COLO668 (cell line): ENCODE measurements around the gene SLC1A1.
A peak's percentile ranks its signal among the peaks of the same experiment; 100 is the strongest.
"Not testable (repeated sequence)": the region's sequence is repeated elsewhere in the genome, so short reads cannot be mapped to it uniquely, and the experiment has no call there.

Experiments
- DNase-seq: peaks from one replicate; lab custom pipeline; 2025; ENCODE audit not compliant: unreplicated experiment; lab: John Stamatoyannopoulos, UW

Gene SLC1A1

DNA sequence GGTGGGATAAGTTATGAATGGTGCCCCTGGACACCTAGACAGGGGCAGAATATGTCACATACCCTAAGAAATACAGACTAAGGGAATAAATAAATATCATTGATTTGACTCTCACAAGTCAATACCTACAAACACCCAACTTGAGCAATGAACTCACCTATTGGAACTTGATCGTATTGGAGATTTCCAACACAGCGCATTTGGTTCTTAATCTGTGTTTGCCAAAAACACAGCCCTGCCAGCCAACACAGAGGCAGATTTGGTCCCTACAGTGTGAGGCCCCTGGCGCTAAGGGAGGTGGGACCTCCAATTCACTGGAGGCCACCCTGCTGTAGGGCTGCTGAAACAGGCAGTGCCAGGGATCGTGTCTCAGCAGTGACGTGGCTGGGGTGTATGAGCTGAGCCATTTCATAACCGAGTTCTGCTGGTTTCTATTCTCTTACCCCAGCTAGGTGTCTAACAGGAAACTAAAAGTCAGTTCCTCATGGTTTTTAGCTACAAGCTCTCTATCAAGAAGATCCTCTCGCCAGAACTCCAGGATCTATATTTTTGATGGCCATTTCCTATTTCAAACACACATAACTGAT is 84.5 kb downstream of the SLC1A1 start:
- no peak for DNase-seq

DNA sequence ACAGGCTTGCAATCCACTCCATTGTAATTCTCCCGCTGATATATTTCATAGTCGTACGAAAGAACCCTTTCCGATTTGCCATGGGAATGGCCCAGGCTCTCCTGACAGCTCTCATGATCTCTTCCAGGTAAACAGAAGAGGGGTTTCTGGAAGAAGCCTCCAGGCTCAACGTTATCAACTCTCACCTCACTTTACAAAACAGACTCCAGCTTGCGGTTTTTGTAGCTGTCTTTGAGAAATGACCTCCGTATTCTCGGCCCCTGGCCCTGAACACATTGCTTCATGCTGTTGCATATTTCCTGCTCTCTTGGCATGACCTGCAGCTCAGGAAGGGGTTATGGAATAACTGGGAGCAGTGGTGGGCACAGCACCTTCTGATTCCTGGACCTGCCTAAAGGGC is 85.7 kb downstream of the SLC1A1 start:
- DNase-seq = no peak

DNA sequence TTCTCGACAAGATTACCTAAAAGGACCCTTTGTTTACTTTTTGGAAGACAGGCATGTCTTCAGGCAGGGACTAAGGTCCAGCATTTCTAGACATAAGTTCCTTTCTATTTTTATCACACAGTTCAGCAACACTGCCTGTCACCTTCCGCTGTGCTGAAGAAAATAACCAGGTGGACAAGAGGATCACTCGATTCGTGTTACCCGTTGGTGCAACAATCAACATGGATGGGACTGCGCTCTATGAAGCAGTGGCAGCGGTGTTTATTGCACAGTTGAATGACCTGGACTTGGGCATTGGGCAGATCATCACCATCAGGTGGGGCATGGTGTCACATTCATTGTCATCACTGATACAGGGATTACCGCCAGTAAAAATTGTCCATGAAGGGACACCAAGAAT is 86.2 kb downstream of the SLC1A1 start:
- no peak for DNase-seq

DNA sequence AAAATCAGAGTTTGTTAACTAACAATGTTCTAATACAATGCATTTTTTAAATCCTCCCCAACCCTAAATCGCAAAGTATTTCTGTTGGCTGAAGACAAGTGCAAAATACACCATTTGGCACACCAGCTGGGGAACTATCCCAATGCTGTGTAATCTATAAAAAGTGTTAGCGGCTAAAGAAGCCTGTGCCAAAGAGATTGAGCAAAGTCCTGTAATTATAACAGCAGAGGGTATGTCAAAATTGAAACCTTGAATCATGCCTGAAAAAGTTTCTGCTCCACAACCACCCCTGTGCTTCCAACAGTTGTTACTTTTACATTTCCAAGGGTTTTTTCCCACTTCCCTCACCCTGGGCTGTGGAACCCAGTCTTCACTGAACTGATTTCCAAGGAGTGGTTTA is 88.7 kb downstream of the SLC1A1 start:
- DNase-seq = no peak

DNA sequence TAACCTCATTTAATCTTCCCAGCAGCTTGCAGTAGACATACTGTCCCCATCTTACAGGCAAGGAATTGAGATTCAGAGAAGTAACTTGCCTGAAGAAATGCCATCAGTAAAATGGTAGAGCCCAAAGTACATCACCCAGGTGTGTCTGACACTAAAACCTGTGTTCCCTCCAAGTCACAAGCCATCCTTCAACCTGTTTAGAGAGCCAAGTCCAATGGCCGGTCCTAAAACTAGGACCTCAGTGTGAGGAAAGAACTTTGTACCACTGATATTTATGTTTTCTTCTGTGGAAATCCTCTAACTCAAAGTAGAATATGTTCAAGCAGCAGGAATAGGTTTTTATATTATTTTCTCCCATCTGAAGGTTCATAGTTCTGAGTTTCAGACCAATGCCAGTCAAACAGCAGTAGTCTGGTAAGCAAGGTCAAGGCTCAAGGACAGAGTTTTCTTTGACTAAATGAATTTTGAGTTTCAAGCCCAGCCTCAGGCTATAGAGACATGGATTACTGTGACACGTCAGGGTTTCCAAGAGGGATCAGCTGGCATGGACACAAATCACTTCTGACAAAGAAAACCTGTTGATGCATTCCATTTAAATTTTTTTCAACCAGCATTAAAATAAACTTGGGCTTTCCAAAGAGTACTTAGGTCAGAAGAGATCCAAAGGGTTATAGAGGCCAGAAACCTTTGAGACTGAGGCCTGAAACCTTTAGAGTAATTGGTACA is 90.9 kb downstream of the SLC1A1 start:
- DNase-seq = no peak

DNA sequence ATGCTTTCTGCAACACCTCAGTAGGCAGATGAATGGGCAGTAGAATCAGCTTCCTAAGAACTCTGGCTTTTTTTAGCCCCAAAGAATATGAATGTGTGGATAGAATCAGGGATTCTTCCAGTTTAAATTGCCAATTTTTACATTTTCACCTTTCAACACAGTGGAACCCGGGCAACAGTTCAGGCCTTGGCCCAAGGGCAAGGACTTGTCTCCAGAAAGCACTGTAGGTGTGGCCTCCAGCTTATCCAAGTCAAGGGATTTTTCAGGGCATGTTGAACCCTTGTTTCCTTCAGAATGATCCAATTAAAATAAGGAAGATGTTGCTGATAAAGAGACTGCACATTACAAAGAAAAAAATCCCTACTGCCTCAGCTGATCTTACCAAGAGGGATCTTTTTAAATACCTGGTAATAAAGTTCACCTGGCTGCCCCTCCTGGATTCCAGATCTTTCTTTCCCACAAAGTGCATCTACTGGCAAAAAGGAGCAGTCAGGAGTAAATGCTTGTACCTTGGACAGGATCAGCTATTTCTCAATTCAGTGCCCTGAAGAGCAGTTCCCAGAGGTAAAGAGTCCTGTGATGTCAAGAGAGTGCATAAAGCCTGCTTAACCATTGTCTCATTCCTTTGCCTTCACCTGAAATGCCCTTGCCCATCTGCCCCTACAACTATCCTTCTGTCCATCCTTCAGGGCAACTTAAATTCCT is 91.7 kb downstream of the SLC1A1 start:
- no peak for DNase-seq

DNA sequence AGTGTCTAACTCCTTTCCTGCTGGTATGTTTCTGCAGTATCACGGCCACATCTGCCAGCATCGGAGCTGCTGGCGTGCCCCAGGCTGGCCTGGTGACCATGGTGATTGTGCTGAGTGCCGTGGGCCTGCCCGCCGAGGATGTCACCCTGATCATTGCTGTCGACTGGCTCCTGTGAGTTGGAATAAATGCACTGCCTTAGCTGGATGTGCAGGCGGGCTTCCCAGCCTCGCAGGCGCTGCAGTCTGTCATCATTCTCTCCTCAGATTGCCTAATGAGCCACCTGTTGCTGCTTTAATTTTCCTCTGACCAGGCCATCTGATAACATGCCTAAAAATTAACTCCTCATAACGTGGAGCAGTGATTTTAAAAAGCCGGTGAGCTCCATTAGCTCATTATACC is 92.7 kb downstream of the SLC1A1 start:
- no peak for DNase-seq

DNA sequence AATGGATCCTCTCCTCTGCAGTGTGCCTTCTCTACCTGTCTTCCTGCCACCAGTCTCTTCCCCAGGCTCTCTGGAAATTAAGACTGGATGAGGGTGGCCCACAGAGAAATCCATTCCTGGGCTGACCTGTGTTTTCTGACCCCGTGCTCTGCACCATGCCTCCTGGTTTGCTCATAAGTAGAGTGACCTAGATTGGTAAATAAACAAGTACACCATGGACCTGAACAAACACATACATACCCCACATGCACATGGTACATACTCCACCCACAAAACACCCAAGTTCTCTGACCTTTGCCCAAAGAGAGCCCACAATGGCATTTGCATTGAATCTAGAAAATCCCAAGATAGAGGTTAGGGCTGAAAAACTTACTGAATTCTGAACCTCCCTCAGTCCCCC is 94.4 kb downstream of the SLC1A1 start:
- no peak for DNase-seq

DNA sequence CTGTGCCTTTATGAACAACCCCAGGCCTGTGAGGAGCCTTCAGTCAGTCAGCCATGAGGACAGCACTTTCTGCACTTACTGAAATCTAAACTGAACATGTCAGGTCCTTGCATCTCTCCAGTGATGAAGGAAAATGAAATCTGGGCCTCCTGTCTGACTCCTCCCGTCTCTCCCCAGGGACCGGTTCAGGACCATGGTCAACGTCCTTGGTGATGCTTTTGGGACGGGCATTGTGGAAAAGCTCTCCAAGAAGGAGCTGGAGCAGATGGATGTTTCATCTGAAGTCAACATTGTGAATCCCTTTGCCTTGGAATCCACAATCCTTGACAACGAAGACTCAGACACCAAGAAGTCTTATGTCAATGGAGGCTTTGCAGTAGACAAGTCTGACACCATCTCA is 94.9 kb downstream of the SLC1A1 start:
- no peak for DNase-seq

DNA sequence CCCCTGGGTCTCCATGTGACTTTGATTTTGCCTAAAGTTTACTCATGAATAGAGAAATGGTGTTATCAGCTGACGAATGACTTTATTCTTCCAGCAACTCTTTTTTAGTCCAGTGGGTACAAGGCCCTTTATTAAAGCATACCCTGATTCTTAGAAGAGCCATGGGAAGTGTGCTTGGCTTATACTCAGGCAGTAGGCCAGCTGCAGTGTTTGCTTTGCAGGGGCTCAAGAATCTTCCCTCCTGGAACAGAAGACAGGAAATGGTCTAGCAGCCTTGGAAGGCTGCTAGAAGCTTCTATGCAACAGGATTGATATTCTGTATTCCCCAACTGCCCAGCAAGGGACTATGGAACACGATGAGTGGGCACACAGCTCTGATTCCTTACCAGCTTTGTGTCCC is 98.5 kb downstream of the SLC1A1 start:
- DNase-seq = no peak

DNA sequence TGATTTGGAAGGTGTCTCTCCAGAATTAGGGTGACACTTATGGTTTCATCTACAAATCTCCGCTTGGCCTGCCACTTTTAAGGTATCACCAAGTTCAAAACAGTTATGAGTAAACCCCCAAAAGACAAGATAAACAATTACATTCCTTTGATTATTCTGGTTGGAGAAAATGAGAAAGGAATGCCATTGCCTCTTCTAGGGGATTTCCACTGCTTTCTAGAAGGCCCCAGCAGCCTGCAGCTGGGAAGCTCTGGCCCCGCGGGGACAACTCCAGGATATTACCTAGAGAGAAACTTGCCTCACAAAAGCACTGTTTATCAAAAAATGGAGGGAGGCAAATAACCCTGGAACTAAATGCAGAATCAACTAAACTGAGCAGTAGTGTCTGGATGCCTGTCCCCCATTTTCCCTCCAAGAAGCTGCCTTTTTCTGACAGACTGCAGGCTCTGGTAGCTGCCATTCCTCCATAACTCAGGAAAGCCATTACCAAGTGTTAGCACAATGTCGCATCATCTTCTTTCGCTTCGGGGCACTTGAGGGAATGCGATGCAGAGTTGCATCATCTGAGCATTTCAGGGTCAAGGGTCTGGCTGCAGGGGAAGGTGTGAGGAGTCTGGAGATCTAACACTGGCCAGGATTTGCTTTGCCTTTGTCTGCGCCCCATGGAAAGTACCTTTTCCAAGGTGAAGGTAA is 100.3 kb downstream of the SLC1A1 start:
- no peak for DNase-seq

DNA sequence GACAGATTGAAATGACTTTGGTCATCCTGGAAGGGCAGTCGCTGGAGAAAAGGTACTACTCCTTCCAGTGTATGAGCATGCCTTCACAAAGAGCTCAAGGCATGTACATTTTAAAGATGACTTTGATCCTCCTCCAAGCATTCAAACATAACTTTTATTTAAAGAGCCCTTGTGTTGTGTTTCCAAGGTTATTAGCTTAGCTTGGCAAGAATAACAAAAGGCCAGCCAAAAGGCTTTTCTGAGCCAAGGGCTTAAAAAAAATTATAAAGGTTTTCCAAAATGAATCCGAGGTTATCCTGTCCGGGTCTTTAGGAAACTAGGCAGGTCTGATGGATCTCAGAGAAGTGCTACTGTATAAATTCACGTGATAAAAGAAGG is 100.8 kb downstream of the SLC1A1 start:
- no peak for DNase-seq

DNA sequence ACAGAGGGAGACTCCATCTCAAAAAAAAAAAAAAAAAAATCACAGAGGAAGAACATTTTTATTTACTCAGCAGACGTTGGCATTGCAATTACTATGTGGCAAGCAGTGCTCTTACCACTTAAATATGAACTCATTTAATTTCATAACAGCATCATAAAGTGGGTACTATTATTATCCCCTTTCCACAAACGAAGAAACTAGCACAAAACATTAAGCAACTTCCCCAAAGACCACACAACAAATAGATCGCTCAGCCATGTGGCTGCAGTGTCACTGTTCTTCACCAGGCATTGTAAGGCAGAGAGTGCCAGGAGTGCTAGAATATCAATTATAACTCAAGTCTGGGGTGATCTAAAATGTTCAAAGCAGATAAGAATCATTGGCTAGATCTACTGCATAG is 102.0 kb downstream of the SLC1A1 start:
- DNase-seq = no peak

DNA sequence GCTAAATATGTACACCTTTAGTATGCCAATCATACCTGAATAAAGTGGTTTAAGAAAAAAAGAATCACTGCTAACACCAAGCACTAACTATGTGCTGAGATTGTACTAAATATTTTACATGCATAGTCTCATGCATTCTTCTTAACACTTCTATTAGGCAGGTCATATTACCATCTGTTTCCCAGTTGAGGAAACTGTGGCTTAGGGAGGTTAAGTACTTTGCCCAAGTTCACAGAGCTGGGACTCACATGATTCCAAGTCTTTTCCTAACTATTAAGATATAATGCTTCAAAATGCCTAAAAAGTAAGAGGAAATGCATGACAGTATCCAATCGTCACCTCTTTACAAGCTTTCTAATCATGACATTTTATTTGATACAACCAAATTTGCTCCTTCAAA is 102.6 kb downstream of the SLC1A1 start:
- DNase-seq = no peak

DNA sequence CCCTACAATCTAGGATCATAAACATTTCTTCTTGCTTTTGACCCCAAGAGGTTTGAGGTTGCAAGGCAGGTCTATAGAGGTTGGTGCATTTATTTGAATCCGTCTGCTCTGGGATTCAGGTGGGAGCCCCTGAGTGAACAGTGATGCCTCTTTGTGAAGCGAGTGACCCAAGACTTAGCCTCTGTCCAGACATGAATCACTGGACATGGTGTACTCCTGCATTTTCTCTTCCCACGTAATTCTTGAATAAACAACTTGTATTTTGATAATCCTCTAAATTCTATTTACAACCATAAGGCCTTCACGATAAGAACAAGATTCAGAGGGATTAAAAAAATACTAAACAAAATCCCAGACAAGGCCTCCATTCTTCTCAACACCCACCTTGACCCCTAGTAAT is 104.3 kb downstream of the SLC1A1 start:
- DNase-seq = no peak

DNA sequence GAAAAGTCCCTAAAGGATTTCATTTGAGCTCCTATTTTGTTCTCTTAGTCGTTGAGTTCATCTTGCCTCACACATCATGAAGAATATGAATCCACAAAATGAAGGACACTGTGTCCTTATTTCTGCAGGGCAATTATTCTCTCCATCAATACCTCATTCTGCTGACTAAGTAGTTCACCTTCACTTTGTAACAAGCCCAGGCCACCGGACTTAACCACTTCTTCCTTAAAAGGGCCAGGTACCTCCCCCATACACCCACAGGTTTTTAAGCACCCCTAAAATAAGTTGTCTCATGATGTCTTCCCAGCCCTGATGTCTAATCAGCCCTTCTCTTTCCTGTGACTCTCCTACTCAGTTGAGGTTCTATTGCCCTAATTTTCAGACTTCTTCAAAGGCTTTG is 104.7 kb downstream of the SLC1A1 start:
- DNase-seq = no peak

DNA sequence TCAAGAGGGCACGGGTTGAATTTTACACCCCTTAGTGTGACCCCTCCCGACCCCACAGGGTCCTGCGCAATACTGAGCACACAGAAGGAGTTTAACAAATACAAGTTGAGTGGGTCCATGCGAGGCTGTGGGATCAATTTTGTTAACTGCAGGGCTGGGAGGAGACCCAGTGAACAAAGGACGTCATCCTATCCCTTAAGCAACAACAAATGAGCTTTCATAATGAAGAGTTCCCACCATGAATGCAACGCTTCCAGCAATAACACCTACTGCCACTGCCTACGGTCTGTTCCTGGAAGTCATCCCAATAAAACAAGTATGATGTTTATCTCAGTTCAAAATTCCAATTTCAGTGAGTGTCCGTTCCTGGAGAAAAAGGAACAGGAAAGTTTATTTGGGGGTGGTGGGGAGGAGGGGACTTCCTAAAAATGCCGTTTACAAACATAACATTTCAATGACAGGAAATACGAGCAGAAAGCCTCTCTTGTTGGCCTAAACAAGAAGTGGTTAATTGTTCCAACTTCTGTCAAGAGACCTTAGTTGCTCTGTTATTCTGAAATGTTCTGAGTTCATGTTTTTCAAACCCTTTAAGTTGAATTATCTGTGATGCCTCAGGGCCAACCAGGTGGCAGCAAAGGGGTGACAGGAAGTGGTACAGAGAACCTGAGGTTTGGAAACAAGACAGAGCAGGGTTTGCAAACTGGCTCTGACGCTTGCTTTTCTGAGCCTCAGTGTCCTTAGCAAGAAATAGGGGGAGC is 106.1 kb downstream of the SLC1A1 start:
- DNase-seq = no peak

DNA sequence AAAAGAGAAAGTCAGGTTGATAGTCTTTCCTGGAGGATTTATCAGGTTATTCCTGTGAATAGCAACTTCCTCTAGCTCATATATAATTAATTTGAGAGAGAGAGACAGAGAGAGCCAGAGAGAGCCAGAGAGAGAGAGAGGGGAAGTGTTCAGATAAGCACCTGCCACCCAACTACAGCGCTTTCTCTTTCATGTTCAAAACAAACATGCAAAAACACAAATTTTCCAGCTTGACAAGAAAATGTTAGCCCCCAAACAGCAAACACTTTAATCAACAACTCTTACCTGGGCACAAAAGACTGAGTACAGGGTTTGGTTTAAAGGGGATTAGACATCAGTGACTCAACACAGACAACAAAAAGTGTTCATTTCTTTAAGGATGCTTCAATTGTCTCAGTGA is 110.1 kb downstream of the SLC1A1 start:
- no peak for DNase-seq

DNA sequence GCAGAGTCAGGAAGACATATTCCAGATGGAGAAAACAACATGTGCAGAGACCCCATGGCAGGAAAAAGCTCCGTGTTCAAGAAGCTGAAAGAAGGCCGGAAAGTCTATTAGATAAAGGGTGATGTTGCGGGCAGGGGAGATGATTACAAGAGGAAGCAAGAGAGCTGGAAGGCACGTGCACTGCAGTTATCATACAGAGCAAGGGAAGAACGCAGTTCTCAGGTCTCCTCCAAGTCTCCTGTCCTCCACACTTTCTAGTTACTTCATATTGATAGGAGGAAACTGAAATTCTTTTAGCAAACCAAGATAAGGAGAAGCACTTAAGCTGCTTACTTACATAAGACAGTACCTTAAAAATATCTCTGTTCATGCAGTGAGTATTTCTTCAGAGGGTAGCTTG is 113.6 kb downstream of the SLC1A1 start:
- no peak for DNase-seq

DNA sequence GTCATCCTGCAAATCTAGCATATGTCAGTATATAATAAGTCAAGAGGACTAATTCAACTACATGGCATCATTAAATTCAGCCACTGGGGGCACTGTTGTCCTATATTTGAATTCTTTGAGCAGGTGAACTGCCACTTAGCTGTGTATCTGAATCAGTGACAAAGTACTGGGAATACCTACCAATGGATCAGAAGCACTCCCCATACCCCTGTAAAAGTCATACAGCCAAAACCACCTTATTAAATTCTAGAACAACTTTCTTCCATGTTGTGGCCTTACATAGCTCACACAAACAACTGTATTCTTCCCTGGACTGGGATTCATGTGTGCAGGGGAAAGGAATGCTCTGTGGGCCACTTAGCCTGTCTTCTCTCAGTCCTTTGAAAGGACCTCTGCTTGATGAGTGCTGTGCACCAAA is 114.4 kb downstream of the SLC1A1 start:
- DNase-seq = peak; percentile 72

DNA sequence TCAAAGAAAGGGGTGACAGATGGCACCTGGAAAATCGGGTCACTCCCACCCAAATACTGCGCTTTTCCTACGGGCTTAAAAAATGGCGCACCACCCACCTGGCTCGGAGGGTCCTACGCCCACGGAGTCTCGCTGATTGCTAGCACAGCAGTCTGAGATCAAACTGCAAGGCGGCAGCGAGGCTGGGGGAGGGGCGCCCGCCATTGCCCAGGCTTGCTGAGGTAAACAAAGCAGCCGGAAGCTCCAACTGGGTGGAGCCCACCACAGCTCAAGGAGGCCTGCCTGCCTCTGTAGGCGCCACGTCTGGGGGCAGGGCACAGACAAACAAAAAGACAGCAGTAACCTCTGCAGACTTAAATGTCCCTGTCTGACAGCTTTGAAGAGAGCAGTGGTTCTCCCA is 115.8 kb downstream of the SLC1A1 start:
- not testable (repeated sequence) for DNase-seq
